HCT116 (cell line): ENCODE data around the gene IPO8. TPM values are rescaled to one million over a fixed set of nuclear protein-coding genes. Genes with fewer than 3 reads are reported as not detected.

ENCODE experiments used
- ATAC-seq: fragments of 200-7000 bp; cut with Tn5 transposase; 2 replicates; pipeline ENCODE4 v1.9.1; 2020; ENCODE audit warnings: mild to moderate bottlenecking, moderate library complexity
- BruUV-seq: library from RNA; stranded (reverse); fragments of 400-500 nt; replicated peaks from 2 replicates; lab custom pipeline; 2021; lab: Mats Ljungman, UMichigan
- CTCF ChIA-PET: fragments of 300-600 bp; sonication (Branson Sonifier 250); formaldehyde crosslinking; loops from one replicate; lab custom pipeline; 2021; ENCODE audit warnings: antibody characterized with exemption; lab: Charles Lee
- POLR2A ChIA-PET: fragments of 300-600, 350-600 bp; sonication (Branson Sonifier 250); formaldehyde crosslinking; loops from one replicate; lab custom pipeline; 2021; ENCODE audit warnings: antibody characterized with exemption; lab: Charles Lee
- RAD21 ChIA-PET, 2 experiments: fragments of 300-600 bp; sonication (Branson Sonifier 250); formaldehyde crosslinking; loops; one replicate each; lab custom pipeline; 2023; ENCODE audit warnings: low total read pairs in 2 of 2; ENCODE audit not compliant: uncharacterized antibody in 2 of 2, unreplicated experiment in 2 of 2, low non-redundant PET in 1 of 2; lab: Charles Lee
- DNase-seq: peaks from one replicate; pipeline ENCODE4 v3.0.0-alpha.2; 2010; ENCODE audit warnings: low read depth, low spot score
- H2AFZ ChIP-seq: fragments of 200-600 bp; shearing (Covaris generic), sonication (generic); 2 replicates; pipeline ENCODE4 v1.6.1; 2017; ENCODE audit warnings: low read depth, mixed run types, mixed read lengths, antibody characterized with exemption, low read length; ENCODE audit not compliant: poor library complexity, severe bottlenecking
- H3K27ac ChIP-seq: 2 replicates; pipeline ENCODE4 v1.5.1; 2012; ENCODE audit warnings: low read depth, low read length
- H3K27me3 ChIP-seq: fragments of 200-600 bp; sonication (generic); 2 replicates; pipeline ENCODE4 v1.6.1; 2016; ENCODE audit warnings: mixed run types, low read length, mixed read lengths; ENCODE audit not compliant: insufficient read depth
- H3K36me3 ChIP-seq, 2 experiments: fragments of 200-500 bp in 1 of 2; fragments of 200-600 bp in 1 of 2; sonication (Bioruptor generic) in 1 of 2; sonication (generic) in 1 of 2; 2 replicates each; pipeline versions ENCODE4 v1.5.1 to v1.6.1; 2014 to 2016; ENCODE audit warnings: low read length in 2 of 2, inconsistent platforms in 1 of 2, mixed read lengths in 1 of 2, mixed run types in 1 of 2; ENCODE audit not compliant: insufficient read depth in 2 of 2, control insufficient read depth in 1 of 2
- H3K4me1 ChIP-seq, 2 experiments: fragments of 200-600 bp in 1 of 2; sonication (generic) in 1 of 2; 2 replicates each; pipeline versions ENCODE4 v1.5.1 to v1.6.1; 2012 to 2017; ENCODE audit warnings: low read length in 2 of 2, inconsistent platforms in 1 of 2, mild to moderate bottlenecking in 1 of 2, mixed read lengths in 1 of 2, mixed run types in 1 of 2, moderate library complexity in 1 of 2; ENCODE audit not compliant: insufficient read depth in 2 of 2, control insufficient read depth in 1 of 2
- H3K4me2 ChIP-seq: fragments of 200-600 bp; sonication (generic); 2 replicates; pipeline ENCODE4 v1.6.1; 2017; ENCODE audit warnings: mixed run types, low read length, mixed read lengths
- H3K4me3 ChIP-seq, 2 experiments: fragments of 200-600 bp in 1 of 2; sonication (generic) in 1 of 2; replicated peaks in 1 of 2; 2 replicates each; pipeline ENCODE4 v1.5.1; 2011 to 2016; ENCODE audit warnings: low read length in 2 of 2, control low read depth in 1 of 2, low read depth in 1 of 2, mild to moderate bottlenecking in 1 of 2, mixed read lengths in 1 of 2, mixed run types in 1 of 2
- H3K79me2 ChIP-seq: fragments of 200-600 bp; sonication (generic); 2 replicates; pipeline ENCODE4 v1.6.1; 2017; ENCODE audit warnings: mild to moderate bottlenecking, mixed run types, low read length, moderate library complexity, mixed read lengths; ENCODE audit not compliant: insufficient read depth
- H3K9ac ChIP-seq: fragments of 200-600 bp; sonication (generic); 2 replicates; pipeline ENCODE4 v1.6.1; 2016; ENCODE audit warnings: low read length, mixed read lengths
- H3K9me2 ChIP-seq: fragments of 200-600 bp; sonication (generic), shearing (Covaris generic); 2 replicates; pipeline ENCODE4 v1.6.1; 2017; ENCODE audit warnings: mixed run types, mild to moderate bottlenecking, moderate library complexity; ENCODE audit not compliant: insufficient read depth
- H3K9me3 ChIP-seq, 2 experiments: fragments of 200-500 bp in 1 of 2; fragments of 200-600 bp in 1 of 2; sonication (Bioruptor generic) in 1 of 2; sonication (generic) in 1 of 2; 2 replicates each; pipeline ENCODE4 v1.6.1; 2014 to 2017; ENCODE audit warnings: low read length in 2 of 2, mixed read lengths in 2 of 2, inconsistent platforms in 1 of 2, low read depth in 1 of 2, mild to moderate bottlenecking in 1 of 2, mixed run types in 1 of 2, moderate library complexity in 1 of 2; ENCODE audit not compliant: control insufficient read depth in 1 of 2, insufficient read depth in 1 of 2
- H4K20me1 ChIP-seq: fragments of 200-600 bp; sonication (generic), shearing (Covaris generic); 2 replicates; pipeline ENCODE4 v1.6.1; 2017; ENCODE audit warnings: mixed run types, mild to moderate bottlenecking, moderate library complexity; ENCODE audit not compliant: insufficient read depth
- CBX3 ChIP-seq: IDR thresholded peaks from 2 replicates; pipeline ENCODE4 v1.6.1; 2012; ENCODE audit warnings: low read depth
- EGR1 ChIP-seq: IDR thresholded peaks from 2 replicates; pipeline ENCODE4 v1.6.1; 2012; ENCODE audit warnings: low read depth
- JUND ChIP-seq: IDR thresholded peaks from 2 replicates; pipeline ENCODE4 v1.6.1; 2012
- RAD21 ChIP-seq: IDR thresholded peaks from 2 replicates; pipeline ENCODE4 v1.6.1; 2012; ENCODE audit warnings: low read depth, mild to moderate bottlenecking
- SIN3A ChIP-seq: IDR thresholded peaks from 2 replicates; pipeline ENCODE4 v1.6.1; 2012; ENCODE audit warnings: low read depth
- SRF ChIP-seq: IDR thresholded peaks from 2 replicates; pipeline ENCODE4 v1.6.1; 2012; ENCODE audit warnings: low read depth
- YY1 ChIP-seq: IDR thresholded peaks from 2 replicates; pipeline ENCODE4 v1.6.1; 2011; ENCODE audit warnings: low read length, low read depth, moderate library complexity, mild to moderate bottlenecking; ENCODE audit not compliant: insufficient replicate concordance; ENCODE audit errors: extremely low read depth
- ZFX ChIP-seq: fragments of 450-650 bp; IDR thresholded peaks from 2 replicates; pipeline ENCODE4 v1.6.1; 2017
- ZNF274 ChIP-seq: fragments of 200-500 bp; sonication (Bioruptor generic); IDR thresholded peaks from 2 replicates; pipeline ENCODE4 v1.6.1; 2014; ENCODE audit warnings: mild to moderate bottlenecking, low read depth, low read length, inconsistent platforms
- intact Hi-C: fragments of 100-400 bp; cut with micrococcal nuclease; formaldehyde crosslinking; loops from 2 replicates; pipeline ENCODE4 v1.10.0; 2022
- total RNA-seq: library from RNA; stranded (reverse); gene quantifications from one replicate; pipeline ENCODE4 v1.2.1, GENCODE V29; 2021; ENCODE audit not compliant: unreplicated experiment
- TF ChIP-seq, protein P1 (sequence below): IDR thresholded peaks from 2 replicates; pipeline ENCODE4 v1.6.1; 2011; ENCODE audit warnings: mild to moderate bottlenecking, low read length, moderate library complexity; ENCODE audit not compliant: insufficient replicate concordance; ENCODE audit errors: extremely low read depth
- TF ChIP-seq, protein P2 (sequence below), 3 experiments: fragments of 200-600 bp in 1 of 3; sonication (generic) in 1 of 3; IDR thresholded peaks in 2 of 3; conservative IDR thresholded peaks in 1 of 3; 2 replicates each; pipeline ENCODE4 v1.5.1; 2012 to 2017; ENCODE audit warnings: low read depth in 2 of 3, low read length in 2 of 3, antibody characterized with exemption in 1 of 3, borderline replicate concordance in 1 of 3, control low read depth in 1 of 3, mild to moderate bottlenecking in 1 of 3, mixed read lengths in 1 of 3, mixed run types in 1 of 3, moderate library complexity in 1 of 3; ENCODE audit not compliant: insufficient read depth in 1 of 3

Gene IPO8
- total RNA-seq, 1 experiment from 2014 or later, result 41.4 TPM

DNA sequence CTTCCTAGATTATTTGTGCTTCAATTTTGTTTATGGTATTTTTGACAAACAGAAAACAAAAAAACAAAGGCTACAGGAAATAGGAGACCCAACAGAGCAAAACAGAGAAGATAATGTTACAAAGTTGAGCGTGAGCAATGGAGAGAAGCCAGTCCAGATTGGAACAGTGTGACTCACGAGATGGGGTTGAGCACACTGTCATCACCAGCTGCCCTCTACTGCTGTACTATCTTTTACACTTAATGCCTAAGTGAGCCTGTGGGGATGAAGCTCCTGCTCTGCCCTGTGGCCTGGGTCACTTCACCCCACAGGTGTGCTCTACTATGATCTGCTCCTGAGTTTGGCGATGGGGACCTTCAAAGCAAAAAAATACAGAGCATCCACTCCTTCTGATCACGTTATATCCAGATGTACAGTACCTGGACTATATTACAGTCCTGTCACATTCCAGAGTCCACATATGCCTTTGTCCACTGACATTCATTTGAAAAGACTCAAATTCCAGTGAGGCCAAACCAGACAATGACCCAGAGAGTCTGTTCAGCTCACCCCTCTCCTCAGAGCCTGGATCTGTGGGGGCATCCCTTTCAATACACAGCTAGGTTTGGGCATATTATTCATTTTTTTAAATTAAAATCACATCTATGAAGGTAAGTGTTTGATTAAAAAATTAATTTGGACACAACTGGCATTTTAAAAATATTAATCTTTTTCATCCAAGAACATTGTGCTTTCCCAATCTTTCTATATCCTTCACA, 4.4 kb downstream of the IPO8 start:
- TF ChIP-seq, protein P1, sequence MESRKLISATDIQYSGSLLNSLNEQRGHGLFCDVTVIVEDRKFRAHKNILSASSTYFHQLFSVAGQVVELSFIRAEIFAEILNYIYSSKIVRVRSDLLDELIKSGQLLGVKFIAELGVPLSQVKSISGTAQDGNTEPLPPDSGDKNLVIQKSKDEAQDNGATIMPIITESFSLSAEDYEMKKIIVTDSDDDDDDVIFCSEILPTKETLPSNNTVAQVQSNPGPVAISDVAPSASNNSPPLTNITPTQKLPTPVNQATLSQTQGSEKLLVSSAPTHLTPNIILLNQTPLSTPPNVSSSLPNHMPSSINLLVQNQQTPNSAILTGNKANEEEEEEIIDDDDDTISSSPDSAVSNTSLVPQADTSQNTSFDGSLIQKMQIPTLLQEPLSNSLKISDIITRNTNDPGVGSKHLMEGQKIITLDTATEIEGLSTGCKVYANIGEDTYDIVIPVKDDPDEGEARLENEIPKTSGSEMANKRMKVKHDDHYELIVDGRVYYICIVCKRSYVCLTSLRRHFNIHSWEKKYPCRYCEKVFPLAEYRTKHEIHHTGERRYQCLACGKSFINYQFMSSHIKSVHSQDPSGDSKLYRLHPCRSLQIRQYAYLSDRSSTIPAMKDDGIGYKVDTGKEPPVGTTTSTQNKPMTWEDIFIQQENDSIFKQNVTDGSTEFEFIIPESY, result no peak
- no peak for TF ChIP-seq ZFX
- 0 out of 2 replicates have a peak, but pooled peaks have one; percentile 9 for TF ChIP-seq JUND

GRCh38 chr12:30687265-30687986, 8.2 kb downstream of the IPO8 start:
- Histone ChIP-seq H3K9me2 (no peaks in the 10 kb centered on the region), H3K27me3 (no peaks in the 10 kb centered on the region), H3K4me3 (no peak overlapping the region), H3K79me2 (peaks cover 50% of the 10 kb centered on the region), H3K27ac (no peak overlapping the region), H3K36me3 (peaks cover 0 to 2% of the 10 kb centered on the region in 2 experiments; a peak in 2 of 4 replicates), H3K9me3 (no peaks in the 10 kb centered on the region), H2AFZ (no peak overlapping the region), H4K20me1 (no peaks in the 10 kb centered on the region), H3K4me2 (no peak overlapping the region), H3K9ac (no peak overlapping the region), H3K4me1 (peaks cover 0 to 7% of the 10 kb centered on the region in 2 experiments; a peak in 1 of 4 replicates)
- DNase-seq (no peak), ATAC-seq (no peak)
- BruUV-seq, result no TSS peak
- POLR2A ChIA-PET, result no interaction called here
- CTCF ChIA-PET, result no interaction called here
- intact Hi-C loops, result no loop called here
- RAD21 ChIA-PET, result no interaction called here
- TF ChIP-seq ZNF274, result no peak
- TF ChIP-seq EGR1, result no peak
- TF ChIP-seq SRF, result no peak
- TF ChIP-seq CBX3, result no peak
- TF ChIP-seq SIN3A, result no peak
- TF ChIP-seq YY1, result no peak
- no peak for TF ChIP-seq RAD21
- TF ChIP-seq, protein P2, sequence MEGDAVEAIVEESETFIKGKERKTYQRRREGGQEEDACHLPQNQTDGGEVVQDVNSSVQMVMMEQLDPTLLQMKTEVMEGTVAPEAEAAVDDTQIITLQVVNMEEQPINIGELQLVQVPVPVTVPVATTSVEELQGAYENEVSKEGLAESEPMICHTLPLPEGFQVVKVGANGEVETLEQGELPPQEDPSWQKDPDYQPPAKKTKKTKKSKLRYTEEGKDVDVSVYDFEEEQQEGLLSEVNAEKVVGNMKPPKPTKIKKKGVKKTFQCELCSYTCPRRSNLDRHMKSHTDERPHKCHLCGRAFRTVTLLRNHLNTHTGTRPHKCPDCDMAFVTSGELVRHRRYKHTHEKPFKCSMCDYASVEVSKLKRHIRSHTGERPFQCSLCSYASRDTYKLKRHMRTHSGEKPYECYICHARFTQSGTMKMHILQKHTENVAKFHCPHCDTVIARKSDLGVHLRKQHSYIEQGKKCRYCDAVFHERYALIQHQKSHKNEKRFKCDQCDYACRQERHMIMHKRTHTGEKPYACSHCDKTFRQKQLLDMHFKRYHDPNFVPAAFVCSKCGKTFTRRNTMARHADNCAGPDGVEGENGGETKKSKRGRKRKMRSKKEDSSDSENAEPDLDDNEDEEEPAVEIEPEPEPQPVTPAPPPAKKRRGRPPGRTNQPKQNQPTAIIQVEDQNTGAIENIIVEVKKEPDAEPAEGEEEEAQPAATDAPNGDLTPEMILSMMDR (IDR thresholded peaks at IDR 0.05 in 2 of 3, conservative IDR thresholded peaks at IDR 0.05 in 1 of 3; ENCODE audit: borderline replicate concordance in 1 of 3, insufficient read depth in 1 of 3, low read depth in 2 of 3, low read length in 2 of 3), result no peak

More for the DNA sequence above, 4.4 kb downstream of the IPO8 start:
- H3K36me3 ChIP-seq, result no peaks in the 10 kb centered on the region; a peak in 2 of 4 replicates
- no peak for DNase-seq
- RAD21 ChIA-PET, result no interaction called here
- no peaks in the 10 kb centered on the region for H3K27me3 ChIP-seq
- ATAC-seq, result peak; percentile 22; the same call in 1 of the 2 replicates
- no peak overlapping the region for H2AFZ ChIP-seq
- H3K4me3 ChIP-seq, result no peak overlapping the region
- no peaks in the 10 kb centered on the region for H3K9me2 ChIP-seq
- H3K9ac ChIP-seq, result no peak overlapping the region
- peaks cover 10 to 28% of the 10 kb centered on the region in 2 experiments; a peak in 3 of 4 replicates for H3K4me1 ChIP-seq
- no peak overlapping the region for H3K27ac ChIP-seq
- intact Hi-C loops, result no loop called here
- H3K4me2 ChIP-seq, result peak overlapping the region; percentile 7; the same call in 1 of the 2 replicates
- no peaks in the 10 kb centered on the region for H3K9me3 ChIP-seq
- H3K79me2 ChIP-seq, result peaks cover 79% of the 10 kb centered on the region
- POLR2A ChIA-PET, result no interaction called here
- BruUV-seq, result no TSS peak
- CTCF ChIA-PET, result no interaction called here
- no peaks in the 10 kb centered on the region for H4K20me1 ChIP-seq
